Activated CD8-positive, alpha-beta T cell treated with anti-CD3 and anti-CD28 coated beads for 36 hours (primary cell): Measurements from ENCODE around the gene ARTN. TPM values are rescaled to one million over a fixed set of nuclear protein-coding genes. Genes with fewer than 3 reads are reported as not detected.

Experiments used
- ATAC-seq: fragments of 200-7000 bp; cut with Tn5 transposase; one replicate; pipeline ENCODE4 v1.10.0; 2021; ENCODE audit warnings: mild to moderate bottlenecking, moderate library complexity
- CTCF ChIA-PET: fragments of 350-600 bp; sonication (Branson Sonifier 250); formaldehyde crosslinking; loops from one replicate; lab custom pipeline; 2021; ENCODE audit warnings: antibody characterized with exemption; lab: Charles Lee
- POLR2A ChIA-PET: fragments of 350-600 bp; sonication (Branson Sonifier 250); formaldehyde crosslinking; loops from one replicate; lab custom pipeline; 2021; ENCODE audit warnings: antibody characterized with exemption; lab: Charles Lee
- DNase-seq: peaks from one replicate; pipeline ENCODE4 v3.0.0-alpha.2; 2020
- H3K27ac Mint-ChIP-seq: one replicate; pipeline ENCODE4 v1.8.0; 2021; ENCODE audit warnings: mild to moderate bottlenecking, mixed read lengths
- H3K27me3 Mint-ChIP-seq: one replicate; pipeline ENCODE4 v1.8.0; 2021; ENCODE audit warnings: mixed read lengths
- H3K36me3 Mint-ChIP-seq: one replicate; pipeline ENCODE4 v1.8.0; 2021; ENCODE audit warnings: low read depth, mixed read lengths
- H3K4me1 Mint-ChIP-seq: one replicate; pipeline ENCODE4 v1.8.0; 2021; ENCODE audit warnings: low read depth, mixed read lengths
- H3K4me3 Mint-ChIP-seq: one replicate; pipeline ENCODE4 v1.8.0; 2021; ENCODE audit warnings: mild to moderate bottlenecking, moderate library complexity, mixed read lengths
- H3K9me3 Mint-ChIP-seq: one replicate; pipeline ENCODE4 v1.8.0; 2021; ENCODE audit warnings: mixed read lengths
- CTCF ChIP-seq: fragments of 200-600 bp; IDR thresholded peaks from one replicate; pipeline ENCODE4 v1.8.0; 2022; ENCODE audit warnings: antibody characterized with exemption, mild to moderate bottlenecking
- intact Hi-C: fragments of 100-400 bp; cut with micrococcal nuclease; formaldehyde crosslinking; loops from one replicate; pipeline ENCODE4 v1.10.0; 2022
- total RNA-seq, 2 experiments: library from RNA; stranded (reverse); gene quantifications; one replicate each; pipeline ENCODE4 v1.2.3, GENCODE V29; 2021

Gene ARTN
- total RNA-seq, 2 experiments from 2014 or later = 0.36 to 0.68 TPM

DNA sequence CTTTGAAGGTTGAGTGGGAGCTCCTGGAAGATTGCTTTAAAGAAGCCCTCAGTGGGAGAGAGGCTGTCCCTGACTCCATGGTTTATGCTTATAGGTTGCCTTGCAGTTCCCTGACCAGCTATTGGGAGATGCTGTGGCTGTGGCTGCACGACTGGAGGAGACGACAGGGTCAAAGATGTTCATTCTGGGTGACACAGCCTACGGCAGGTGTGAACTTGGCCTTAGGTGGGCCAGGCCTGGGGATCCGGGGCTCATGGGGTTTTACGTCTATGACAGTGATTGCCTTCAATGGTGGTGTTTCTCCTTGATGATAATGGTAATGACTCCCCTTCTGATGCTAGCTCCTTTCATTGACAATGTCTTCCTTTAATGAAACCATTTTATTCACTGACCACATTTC is 36.9 kb downstream of the ARTN start:
- ChIA-PET POLR2A (interaction anchor here (0.7 to 2.4 kb wide), 8 partner anchors 16 to 1020 kb away, joined by 3 to 9 read pairs (median 4); partner anchors contain the start of genes CCDC24, IPO13 and SLC6A9), CTCF (interaction anchor here (0.7 to 2.9 kb wide), 5 partner anchors 35 to 207 kb away, joined by 3 to 9 read pairs (median 5); no protein-coding TSS in a partner anchor)
- peaks cover 21% of the 10 kb centered on the region for H3K4me1 Mint-ChIP-seq
- no peaks in the 10 kb centered on the region for H3K27me3 Mint-ChIP-seq
- DNase-seq (no peak), ATAC-seq (no peak)
- H3K9me3 Mint-ChIP-seq = no peaks in the 10 kb centered on the region
- intact Hi-C loops = no loop called here
- H3K27ac Mint-ChIP-seq = peak overlapping the region; percentile 80
- H3K36me3 Mint-ChIP-seq = peaks cover 21% of the 10 kb centered on the region
- H3K4me3 Mint-ChIP-seq = peak overlapping the region; percentile 85
- no peak for TF ChIP-seq CTCF

GRCh38 chr1:43970911-43971310 is 37.3 kb downstream of the ARTN start:
- Mint-ChIP-seq H3K36me3 (peaks cover 21% of the 10 kb centered on the region), H3K27ac (no peak overlapping the region), H3K4me3 (peak overlapping the region; percentile 85), H3K4me1 (peaks cover 23% of the 10 kb centered on the region), H3K27me3 (no peaks in the 10 kb centered on the region), H3K9me3 (no peaks in the 10 kb centered on the region)
- no peak for TF ChIP-seq CTCF
- ChIA-PET CTCF (interaction anchor here (0.7 to 2.9 kb wide), 4 partner anchors 34 to 208 kb away, joined by 3 to 9 read pairs (median 5); no protein-coding TSS in a partner anchor), POLR2A (interaction anchor here (0.8 to 2.4 kb wide), 7 partner anchors 16 to 60 kb away, joined by 3 to 9 read pairs (median 4); partner anchors contain the start of genes CCDC24, IPO13 and SLC6A9)
- intact Hi-C loops = no loop called here
- ATAC-seq (no peak), DNase-seq (no peak)

DNA sequence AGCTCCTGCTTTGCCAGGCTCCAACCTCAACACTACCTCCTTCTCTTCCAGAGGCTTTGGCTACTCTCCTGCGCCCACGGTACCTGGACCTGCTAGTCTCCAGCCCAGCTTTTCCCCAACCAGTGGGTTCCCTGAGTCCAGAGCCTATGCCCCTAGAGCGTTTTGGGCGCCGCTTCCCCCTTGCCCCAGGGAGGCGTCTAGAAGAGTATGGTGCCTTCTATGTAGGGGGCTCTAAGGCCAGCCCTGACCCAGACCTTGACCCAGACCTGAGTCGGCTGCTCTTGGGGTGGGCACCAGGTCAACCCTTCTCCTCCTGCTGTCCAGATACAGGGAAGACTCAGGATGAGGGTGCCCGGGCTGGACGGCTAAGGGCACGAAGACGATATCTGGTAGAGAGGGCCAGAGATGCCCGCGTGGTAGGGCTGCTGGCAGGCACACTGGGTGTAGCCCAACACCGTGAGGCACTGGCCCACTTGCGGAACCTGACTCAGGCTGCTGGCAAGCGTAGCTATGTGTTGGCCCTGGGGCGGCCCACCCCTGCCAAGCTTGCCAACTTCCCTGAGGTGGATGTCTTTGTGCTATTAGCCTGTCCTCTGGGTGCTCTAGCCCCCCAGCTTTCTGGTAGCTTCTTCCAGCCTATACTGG is 37.9 kb downstream of the ARTN start:
- Mint-ChIP-seq H3K27me3 (no peaks in the 10 kb centered on the region), H3K27ac (no peak overlapping the region), H3K9me3 (no peaks in the 10 kb centered on the region), H3K36me3 (peaks cover 27% of the 10 kb centered on the region), H3K4me3 (peak overlapping the region; percentile 85), H3K4me1 (peaks cover 28% of the 10 kb centered on the region)
- no peak for TF ChIP-seq CTCF
- POLR2A ChIA-PET = interaction anchor here (1.3 to 2.4 kb wide), 6 partner anchors 16 to 59 kb away, joined by 3 to 9 read pairs (median 3); partner anchors contain the start of genes CCDC24, IPO13 and SLC6A9
- intact Hi-C loops = no loop called here
- ATAC-seq (no peak), DNase-seq (no peak)
- CTCF ChIA-PET = interaction anchor here (1.1 to 2.9 kb wide), 5 partner anchors 26 to 208 kb away, joined by 4 to 9 read pairs (median 5); no protein-coding TSS in a partner anchor

DNA sequence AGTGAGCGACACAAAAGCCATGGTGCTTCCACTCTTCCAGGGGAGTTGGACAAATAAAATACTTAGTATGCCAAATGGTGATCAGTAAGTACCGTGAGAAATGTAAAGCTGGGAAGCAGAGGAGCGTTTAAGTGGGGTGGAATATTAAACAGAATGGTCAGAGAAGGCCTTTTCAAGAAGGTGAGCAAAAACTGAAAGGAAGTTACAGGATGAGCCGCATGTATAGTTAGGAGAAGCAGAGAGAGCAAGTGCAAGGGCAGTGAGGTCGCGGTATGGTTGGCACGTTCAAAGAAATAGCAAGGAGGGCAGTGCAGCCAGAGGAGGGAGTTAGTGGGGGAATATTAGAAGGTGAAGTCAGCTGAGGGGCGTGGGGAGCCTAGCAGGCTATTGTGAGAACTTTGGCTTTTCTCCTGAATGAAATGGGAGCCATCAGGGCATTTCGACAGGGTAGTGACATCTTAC is 40.4 kb downstream of the ARTN start:
- Mint-ChIP-seq H3K27me3 (no peaks in the 10 kb centered on the region), H3K4me1 (peaks cover 51% of the 10 kb centered on the region), H3K36me3 (peaks cover 48% of the 10 kb centered on the region), H3K4me3 (peak overlapping the region; percentile 90), H3K27ac (peak overlapping the region; percentile 90), H3K9me3 (no peaks in the 10 kb centered on the region)
- no peak for DNase-seq
- ATAC-seq = no peak
- ChIA-PET CTCF (interaction anchor here (0.8 to 4.2 kb wide), 6 partner anchors 27 to 74 kb away, joined by 3 to 20 read pairs (median 6); partner anchors contain the start of gene IPO13), POLR2A (interaction anchor here (1.4 to 3.2 kb wide), 6 partner anchors 14 to 69 kb away, joined by 3 to 13 read pairs (median 7); partner anchors contain the start of genes CCDC24 and SLC6A9)
- TF ChIP-seq CTCF = no peak
- intact Hi-C loops = no loop called here
